PFSK-1 (cell line): ENCODE data around the gene ANKRD1.

Source experiments
- POLR2AphosphoS5 ChIP-seq: IDR thresholded peaks from 2 replicates; pipeline ENCODE4 v1.6.1; 2012; ENCODE audit warnings: low read depth, mild to moderate bottlenecking, control low read depth, low read length, moderate library complexity
- SIN3A ChIP-seq: IDR thresholded peaks from 2 replicates; pipeline ENCODE4 v1.6.1; 2012; ENCODE audit warnings: mild to moderate bottlenecking, low read length, moderate library complexity, borderline replicate concordance; ENCODE audit not compliant: insufficient read depth
- TF ChIP-seq, protein P1 (sequence below), 2 experiments: IDR thresholded peaks; 2 replicates each; pipeline versions ENCODE4 v1.6.1 to v1.8.0; 2011 to 2012; ENCODE audit warnings: low read depth in 2 of 2, low read length in 2 of 2, control low read depth in 1 of 2, inconsistent platforms in 1 of 2, mild to moderate bottlenecking in 1 of 2, moderate library complexity in 1 of 2; ENCODE audit not compliant: insufficient read depth in 1 of 2

GRCh38 chr10:90930971-90931871, 10.3 kb upstream of the ANKRD1 start:
- TF ChIP-seq SIN3A (no peak), POLR2AphosphoS5 (no peak)
- TF ChIP-seq, protein P1, sequence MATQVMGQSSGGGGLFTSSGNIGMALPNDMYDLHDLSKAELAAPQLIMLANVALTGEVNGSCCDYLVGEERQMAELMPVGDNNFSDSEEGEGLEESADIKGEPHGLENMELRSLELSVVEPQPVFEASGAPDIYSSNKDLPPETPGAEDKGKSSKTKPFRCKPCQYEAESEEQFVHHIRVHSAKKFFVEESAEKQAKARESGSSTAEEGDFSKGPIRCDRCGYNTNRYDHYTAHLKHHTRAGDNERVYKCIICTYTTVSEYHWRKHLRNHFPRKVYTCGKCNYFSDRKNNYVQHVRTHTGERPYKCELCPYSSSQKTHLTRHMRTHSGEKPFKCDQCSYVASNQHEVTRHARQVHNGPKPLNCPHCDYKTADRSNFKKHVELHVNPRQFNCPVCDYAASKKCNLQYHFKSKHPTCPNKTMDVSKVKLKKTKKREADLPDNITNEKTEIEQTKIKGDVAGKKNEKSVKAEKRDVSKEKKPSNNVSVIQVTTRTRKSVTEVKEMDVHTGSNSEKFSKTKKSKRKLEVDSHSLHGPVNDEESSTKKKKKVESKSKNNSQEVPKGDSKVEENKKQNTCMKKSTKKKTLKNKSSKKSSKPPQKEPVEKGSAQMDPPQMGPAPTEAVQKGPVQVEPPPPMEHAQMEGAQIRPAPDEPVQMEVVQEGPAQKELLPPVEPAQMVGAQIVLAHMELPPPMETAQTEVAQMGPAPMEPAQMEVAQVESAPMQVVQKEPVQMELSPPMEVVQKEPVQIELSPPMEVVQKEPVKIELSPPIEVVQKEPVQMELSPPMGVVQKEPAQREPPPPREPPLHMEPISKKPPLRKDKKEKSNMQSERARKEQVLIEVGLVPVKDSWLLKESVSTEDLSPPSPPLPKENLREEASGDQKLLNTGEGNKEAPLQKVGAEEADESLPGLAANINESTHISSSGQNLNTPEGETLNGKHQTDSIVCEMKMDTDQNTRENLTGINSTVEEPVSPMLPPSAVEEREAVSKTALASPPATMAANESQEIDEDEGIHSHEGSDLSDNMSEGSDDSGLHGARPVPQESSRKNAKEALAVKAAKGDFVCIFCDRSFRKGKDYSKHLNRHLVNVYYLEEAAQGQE (IDR thresholded peaks at IDR 0.05; ENCODE audit: insufficient read depth in 1 of 2, low read depth in 2 of 2, low read length in 2 of 2): no peak
